GM06990 (cell line): ENCODE data around the gene POMGNT1.

ENCODE experiments used
- DNase-seq: peaks from one replicate; pipeline ENCODE4 v3.0.0-alpha.2; 2011; ENCODE audit not compliant: insufficient read length; ENCODE audit errors: extremely low read depth
- H3K27me3 ChIP-seq: replicated peaks from 2 replicates; pipeline ENCODE4 v1.6.0; 2011; ENCODE audit warnings: low read length; ENCODE audit not compliant: control insufficient read depth, insufficient read depth
- H3K36me3 ChIP-seq: 2 replicates; pipeline ENCODE4 v1.5.1; 2011; ENCODE audit warnings: low read length; ENCODE audit not compliant: control insufficient read depth, insufficient read depth
- H3K4me3 ChIP-seq: replicated peaks from 2 replicates; pipeline ENCODE4 v1.5.1; 2011; ENCODE audit warnings: low read depth, mild to moderate bottlenecking, control low read depth, low read length
- CTCF ChIP-seq: IDR thresholded peaks from 2 replicates; pipeline ENCODE4 v1.5.1; 2011; ENCODE audit warnings: low read length, control low read depth, mild to moderate bottlenecking, inconsistent platforms; ENCODE audit not compliant: insufficient read depth, poor library complexity, severe bottlenecking

POMGNT1 gene

GRCh38 chr1:46171871-46172270 lies 26.4 kb downstream of the POMGNT1 start:
- no peak for TF ChIP-seq CTCF
- no peak overlapping the region for H3K4me3 ChIP-seq
- H3K36me3 ChIP-seq, result no peaks in the 10 kb centered on the region
- H3K27me3 ChIP-seq, result no peaks in the 10 kb centered on the region
- DNase-seq, result no peak

- TF ChIP-seq CTCF, result no peak
- DNase-seq, result no peak
- H3K27me3 ChIP-seq, result no peaks in the 10 kb centered on the region
- no peak overlapping the region for H3K4me3 ChIP-seq
- no peaks in the 10 kb centered on the region for H3K36me3 ChIP-seq
Measured at GRCh38 chr1:46171351-46171750, 26.9 kb downstream of the POMGNT1 start.

- no peak for TF ChIP-seq CTCF
- Histone ChIP-seq H3K4me3 (no peak overlapping the region), H3K27me3 (no peaks in the 10 kb centered on the region), H3K36me3 (no peaks in the 10 kb centered on the region)
- no peak for DNase-seq
Measured at GRCh38 chr1:46169811-46170454, 28.3 kb downstream of the POMGNT1 start.

DNA sequence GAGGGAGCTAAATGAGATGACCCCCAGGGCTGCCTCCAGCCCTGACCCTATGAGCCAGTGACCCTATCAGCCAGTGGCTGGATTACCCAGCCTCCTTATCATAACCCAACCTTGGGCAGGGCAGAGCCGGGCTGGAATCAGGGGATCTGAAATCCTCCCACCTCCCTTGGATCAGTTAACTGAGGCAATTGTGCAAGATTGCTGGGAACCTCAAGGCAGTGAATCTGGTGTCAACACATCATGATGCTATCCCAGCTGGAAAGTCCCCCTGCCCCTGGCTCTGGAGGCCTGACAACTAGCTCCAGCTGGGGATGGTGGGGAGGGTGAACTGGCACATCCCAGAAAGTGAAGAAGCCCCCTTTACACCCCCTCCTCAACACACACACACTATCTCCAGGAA lies 29.8 kb downstream of the POMGNT1 start:
- Histone ChIP-seq H3K36me3 (no peaks in the 10 kb centered on the region), H3K27me3 (no peaks in the 10 kb centered on the region), H3K4me3 (no peak overlapping the region)
- no peak for TF ChIP-seq CTCF
- DNase-seq, result no peak

DNA sequence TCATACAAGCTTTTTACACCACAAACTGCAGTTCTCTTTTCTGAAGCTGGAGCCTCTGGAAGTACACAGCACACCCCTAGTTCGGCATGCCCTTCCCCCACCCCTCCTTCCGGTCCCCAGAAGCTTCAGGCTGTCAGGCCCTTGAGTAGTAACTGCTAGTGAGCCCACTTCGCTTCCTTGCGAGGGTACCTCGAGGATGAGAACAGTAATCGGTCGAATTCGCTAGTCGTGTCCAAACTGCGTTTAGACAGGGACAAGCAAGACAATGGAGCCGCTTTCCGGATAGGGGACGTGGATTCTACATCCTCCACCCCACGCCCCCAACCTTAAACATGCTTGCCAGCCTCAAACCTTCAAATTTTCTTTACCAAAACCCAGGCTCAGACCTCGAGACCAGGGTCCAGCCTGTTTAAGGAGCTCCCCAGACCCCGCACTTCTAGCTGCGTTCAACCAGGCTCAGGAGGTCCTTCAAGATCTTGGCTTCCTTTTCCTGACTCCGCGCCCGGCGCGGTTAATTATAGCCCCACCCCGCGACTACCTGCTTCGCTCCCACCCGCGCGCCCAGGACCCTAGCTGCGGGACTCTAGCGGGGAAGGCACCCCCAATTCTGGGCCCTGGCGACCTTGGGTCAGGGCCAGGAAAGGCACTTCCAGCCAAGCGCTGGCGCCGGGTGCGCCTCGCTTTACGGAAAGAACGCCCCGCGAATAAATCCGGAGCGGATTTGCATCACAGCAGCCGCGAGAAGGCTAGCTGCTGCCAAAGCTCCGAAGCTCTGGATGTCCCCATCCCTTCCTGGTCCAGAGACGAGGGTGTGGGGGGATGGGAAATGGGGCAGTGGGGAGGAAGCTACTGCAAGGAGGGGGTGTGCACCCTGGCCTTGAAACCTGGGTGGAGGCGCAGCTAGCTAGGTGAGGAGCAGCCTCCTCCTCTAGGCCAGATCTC lies 31.4 kb downstream of the POMGNT1 start:
- H3K36me3 ChIP-seq, result no peaks in the 10 kb centered on the region
- no peaks in the 10 kb centered on the region for H3K27me3 ChIP-seq
- DNase-seq, result peak; percentile 48
- H3K4me3 ChIP-seq, result peak overlapping the region; percentile 47
- no peak for TF ChIP-seq CTCF
